22Rv1 (cell line): ENCODE measurements around the gene RGS4.

Source experiments
- CTCF ChIP-seq: fragments of 450-650 bp; IDR thresholded peaks from 2 replicates; pipeline ENCODE4 v1.5.1; 2017; ENCODE audit warnings: mild to moderate bottlenecking
- ZFX ChIP-seq: fragments of 450-650 bp; IDR thresholded peaks from 2 replicates; pipeline ENCODE4 v1.6.1; 2017; ENCODE audit warnings: antibody characterized with exemption, borderline replicate concordance

- TF ChIP-seq CTCF (no peak), ZFX (no peak)
Measured at GRCh38 chr1:163102590-163102989, 33.4 kb downstream of the RGS4 start.
